ENCODE data around the gene RHBDF1.

Gene RHBDF1

DNA sequence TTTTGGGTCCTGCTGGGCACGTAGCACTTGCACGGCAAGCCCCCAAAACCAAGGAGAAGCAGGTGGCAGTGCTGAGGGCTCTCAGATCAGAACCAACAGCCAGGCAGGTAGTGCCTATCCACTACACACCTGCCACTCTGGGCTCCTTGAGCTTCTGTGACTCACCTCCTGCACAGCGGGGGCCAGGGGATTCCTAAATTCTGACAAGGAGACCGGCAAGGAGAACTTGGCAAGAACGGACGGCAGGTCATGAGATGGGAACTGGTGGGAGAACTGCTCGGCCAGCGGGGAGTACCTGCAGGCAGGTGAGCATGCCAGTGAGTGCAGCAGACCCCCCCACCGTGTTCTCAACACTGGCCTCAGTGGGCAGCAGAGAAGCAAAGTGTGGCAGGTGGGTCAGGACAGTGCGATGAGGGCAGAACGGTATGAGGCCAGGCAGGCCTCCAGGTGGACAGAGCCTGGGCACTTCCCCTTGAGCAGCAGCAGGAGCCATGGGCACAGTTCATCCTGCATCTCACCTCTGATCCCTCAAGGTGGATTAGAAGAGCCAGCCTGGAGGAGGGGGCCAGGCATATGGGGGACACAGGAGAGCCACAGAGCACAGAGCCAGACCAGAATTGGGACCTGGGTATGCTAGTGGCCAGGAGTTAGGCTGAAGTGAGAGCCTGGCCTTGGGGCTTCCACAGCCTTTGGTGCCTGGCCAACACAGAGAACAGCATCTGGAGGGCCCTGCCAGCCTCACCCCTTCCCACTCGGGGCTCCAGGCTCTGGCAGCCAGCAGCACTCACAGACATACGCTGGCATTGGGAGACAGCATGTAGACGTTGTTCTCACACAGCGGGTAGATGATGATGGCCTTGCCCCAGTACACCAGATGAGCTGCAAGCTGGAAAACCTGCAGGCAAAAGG is 20.3 kb upstream of the RHBDF1 start:
- no peak overlapping the region for H3K4me3 ChIP-seq (ENCODE audit: low read depth, low read length)

DNA sequence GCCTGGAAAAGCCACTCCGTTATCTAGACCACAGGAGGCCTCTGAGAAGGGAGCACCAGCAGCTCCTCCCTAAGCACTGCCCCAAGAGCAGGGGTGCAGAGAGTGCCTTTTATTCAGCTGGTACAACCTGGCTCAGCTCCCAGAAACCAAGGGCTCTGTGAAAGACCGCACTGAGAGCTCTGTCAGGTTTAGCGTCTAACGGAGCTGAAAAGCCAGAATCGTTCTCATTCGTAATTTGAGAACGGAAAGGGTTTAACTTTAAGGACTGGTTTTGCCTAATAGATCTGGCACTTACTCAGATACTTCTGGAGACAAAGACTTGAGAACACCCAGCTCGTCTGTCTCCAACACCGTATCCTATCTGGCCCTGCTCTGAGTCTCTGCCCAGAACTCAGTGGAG is 19.1 kb upstream of the RHBDF1 start:
- H3K4me3 ChIP-seq (ENCODE audit: low read depth, low read length) = no peak overlapping the region

DNA sequence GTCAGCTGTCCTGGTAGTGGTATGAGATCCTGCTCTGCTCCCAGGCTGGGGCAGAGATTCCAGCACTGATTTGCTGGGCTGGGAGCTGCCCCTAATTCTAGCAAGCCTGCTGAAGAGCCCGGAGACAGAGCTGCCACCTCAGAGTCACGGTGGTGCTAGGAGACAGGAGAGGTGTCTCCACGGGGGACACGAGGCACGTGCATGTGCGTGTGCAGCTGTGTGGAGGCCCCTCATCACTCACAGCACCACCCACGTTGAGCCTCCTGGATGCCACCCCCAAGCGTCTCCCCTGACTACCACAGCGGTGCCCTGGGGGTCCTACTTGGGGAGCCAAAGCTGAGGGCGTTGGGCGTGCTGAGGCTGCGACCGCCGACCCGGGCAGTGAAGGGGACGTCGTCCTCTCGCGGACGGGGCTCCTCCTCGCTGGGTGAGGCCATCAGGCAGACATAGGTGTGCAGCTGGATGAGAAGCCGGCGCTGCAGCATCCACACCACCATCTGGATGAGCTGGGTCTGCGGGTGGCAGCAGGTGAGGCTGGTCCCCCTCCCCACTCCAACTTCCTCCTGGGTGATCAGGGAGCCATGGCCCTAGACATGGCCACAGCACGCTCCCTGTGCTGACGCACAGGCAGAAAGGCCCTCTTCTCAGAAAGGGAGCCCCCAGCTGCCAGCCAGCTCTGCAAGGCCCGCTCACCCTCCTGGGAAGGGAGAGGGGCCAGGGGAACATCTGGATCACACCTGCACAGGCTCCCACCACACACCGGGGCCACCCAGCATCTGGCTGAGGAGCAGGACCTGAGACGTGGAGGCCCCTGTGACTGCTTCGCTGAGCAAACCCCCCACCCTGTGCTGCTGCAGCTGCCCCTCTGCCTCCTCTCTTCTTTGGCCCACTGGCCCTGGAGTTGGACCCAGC is 17.2 kb upstream of the RHBDF1 start:
- H3K4me3 ChIP-seq (ENCODE audit: low read depth, low read length) = no peak overlapping the region

DNA sequence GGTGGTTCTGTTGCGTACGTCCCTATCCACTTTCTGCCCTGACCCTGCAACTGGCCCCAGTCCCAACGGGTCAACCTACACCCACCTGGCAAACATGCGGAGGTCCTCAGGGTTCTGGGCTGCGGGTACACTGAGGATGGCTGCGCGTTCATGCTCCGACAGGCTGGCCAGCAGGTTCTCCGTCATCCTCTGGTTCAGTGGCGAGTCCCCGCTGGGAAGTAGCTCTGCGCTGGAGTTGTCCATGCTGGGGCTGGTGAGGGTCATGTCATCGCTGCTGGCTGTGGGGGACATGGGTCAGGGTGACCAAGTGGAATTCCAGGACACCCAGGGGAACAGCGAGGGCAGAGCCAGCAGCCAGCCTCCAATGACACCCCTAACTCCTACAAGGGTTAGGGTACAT is 16.2 kb upstream of the RHBDF1 start:
- H3K4me3 ChIP-seq (ENCODE audit: low read depth, low read length) = no peak overlapping the region

DNA sequence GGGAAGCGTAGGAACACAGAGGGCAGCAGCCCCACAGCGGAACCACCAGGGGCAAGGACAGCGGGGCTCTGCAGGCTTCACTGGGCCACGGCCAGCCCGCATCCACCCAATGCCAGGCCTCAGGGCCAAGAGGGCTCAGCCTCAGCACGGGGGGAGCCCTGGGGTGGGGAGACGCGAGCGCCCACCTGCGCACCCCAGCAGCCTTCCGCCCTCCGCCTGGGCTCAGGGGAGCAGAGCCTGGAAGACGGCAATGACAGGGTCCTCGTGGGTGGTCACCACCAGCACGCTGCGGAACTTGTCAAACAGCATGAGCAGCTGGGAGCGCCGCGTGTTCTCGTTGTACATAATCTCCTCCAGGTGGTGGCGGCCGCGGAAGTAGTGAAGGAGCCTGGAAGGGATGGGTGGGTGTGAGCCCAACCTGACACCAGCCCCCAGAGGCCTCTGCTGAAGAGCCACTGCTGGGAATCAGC is 14.1 kb upstream of the RHBDF1 start:
- H3K4me3 ChIP-seq (ENCODE audit: low read depth, low read length) = no peak overlapping the region

DNA sequence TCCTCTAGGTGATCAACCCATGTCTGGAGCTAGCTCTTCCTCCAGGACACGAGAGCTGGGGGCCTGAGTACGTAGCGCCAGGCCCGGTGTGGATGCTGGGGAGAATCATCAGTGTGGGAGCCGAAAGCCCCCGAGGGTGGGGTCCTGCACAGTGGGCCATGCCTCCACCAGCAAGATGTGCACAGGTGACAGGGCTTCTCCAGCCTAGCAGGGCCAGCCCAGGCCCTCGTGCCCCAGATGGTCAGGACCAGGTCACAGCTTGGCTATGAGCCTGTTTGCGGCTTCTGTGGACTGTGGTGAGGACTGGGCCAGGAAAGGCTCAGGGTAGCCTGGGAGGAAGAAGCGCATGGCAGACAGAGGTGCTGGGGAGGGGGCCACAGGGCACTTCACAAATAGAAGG is 13.4 kb upstream of the RHBDF1 start:
- no peak overlapping the region for H3K4me3 ChIP-seq (ENCODE audit: low read depth, low read length)

DNA sequence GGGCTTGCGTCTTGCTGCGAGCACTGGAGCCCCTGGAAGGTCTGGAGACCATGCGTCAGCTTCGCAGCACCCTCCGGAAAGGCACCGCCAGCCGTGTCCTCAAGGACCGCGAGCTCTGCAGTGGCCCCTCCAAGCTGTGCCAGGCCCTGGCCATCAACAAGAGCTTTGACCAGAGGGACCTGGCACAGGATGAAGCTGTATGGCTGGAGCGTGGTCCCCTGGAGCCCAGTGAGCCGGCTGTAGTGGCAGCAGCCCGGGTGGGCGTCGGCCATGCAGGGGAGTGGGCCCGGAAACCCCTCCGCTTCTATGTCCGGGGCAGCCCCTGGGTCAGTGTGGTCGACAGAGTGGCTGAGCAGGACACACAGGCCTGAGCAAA is 13.0 kb upstream of the RHBDF1 start:
- no peak overlapping the region for H3K4me3 ChIP-seq (ENCODE audit: low read depth, low read length)

DNA sequence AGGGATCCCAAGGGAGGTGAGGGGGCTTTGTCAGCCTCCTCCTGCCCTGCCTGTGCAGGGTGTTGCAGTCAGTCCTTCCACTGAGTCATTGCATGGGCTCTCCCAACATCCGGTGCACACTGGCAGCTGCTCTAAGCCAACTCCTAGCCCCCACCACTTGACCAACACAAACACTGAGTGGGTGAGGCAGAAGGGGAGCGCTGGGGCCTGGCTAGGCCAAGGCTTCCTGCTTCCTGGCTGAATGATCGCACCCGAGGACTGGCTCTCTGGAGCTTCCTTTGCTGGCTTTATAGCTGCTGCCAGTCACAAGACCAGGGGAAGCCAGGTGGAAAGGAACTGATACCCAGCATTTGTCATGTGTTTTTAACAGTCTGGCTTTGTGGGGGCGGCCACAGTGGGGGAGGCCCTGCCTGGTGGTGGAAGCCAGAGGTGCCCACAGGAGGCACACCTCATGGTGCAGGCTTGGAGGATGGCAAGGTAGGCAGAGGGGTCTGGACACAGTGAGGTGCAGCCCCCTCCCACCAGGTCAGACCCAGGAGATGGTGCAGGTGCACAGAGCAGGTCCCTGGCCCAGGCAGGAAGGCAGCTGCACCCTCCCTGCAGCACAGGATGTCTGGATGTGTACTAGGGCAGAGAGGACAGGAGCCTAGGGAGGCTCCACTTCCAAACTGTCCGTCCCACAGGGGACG is 12.4 kb upstream of the RHBDF1 start:
- H3K4me3 ChIP-seq (ENCODE audit: low read depth, low read length) = no peak overlapping the region

DNA sequence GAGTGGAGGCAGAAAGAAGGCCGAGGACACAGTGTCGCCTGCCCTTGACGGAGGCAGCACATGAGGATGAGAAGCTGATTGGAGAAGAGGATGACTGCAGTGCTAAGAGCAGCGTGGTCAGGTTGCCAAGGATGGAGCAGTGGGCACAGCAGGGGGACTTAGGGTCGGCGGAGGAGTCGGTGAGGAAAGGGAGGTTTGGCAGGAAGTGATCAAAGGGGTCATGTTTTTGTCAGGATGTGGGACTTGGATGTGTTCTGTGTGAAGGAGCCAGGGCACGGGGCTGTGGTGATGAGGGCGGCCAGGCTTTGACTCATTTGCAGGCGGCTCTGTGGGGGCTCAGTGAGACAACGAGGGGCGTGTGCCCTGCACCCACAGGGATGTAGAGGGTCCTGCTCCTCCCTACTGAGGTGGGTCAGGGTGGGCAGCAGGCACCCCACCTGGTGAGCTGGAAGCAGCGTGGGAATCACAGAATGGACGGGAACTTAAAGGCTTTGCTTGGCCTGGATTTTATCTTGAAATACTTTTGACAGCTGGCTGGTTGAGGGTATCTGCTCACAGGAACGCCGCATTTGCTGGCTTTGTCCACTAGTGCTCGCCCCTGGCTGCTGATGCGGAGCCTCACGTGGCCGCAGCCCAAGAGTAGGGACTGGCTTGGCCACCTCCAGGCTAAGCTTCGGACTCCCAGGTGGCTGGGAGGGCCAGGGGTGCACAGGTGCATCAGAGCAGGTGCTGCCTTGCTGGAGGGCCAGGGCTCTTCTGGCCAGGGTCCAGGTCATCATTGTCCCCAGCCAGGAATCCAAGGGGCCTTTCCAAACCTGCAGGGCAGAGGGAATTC is 11.6 kb upstream of the RHBDF1 start:
- H3K4me3 ChIP-seq (ENCODE audit: low read depth, low read length) = no peak overlapping the region

DNA sequence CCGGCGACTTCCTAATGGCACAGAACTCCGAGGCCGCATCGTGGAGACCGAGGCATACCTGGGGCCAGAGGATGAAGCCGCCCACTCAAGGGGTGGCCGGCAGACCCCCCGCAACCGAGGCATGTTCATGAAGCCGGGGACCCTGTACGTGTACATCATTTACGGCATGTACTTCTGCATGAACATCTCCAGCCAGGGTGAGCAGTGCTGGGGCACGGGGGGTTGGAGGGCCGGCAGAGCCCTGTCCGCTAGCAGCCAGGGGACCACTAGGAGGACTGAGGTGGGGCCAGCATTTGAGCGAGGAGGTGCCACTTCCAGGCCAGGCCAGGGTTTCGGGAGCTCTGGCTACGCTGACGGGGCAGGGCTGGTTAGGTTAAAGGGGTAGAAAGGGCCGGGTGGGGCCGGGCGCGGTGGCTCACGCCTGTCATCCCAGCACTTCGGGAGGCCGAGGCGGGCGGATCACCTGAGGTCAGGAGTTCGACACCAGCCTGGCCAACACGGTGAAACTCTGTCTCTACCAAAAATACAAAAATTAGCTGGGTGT is 10.7 kb upstream of the RHBDF1 start:
- H3K4me3 ChIP-seq (ENCODE audit: low read depth, low read length) = no peak overlapping the region

DNA sequence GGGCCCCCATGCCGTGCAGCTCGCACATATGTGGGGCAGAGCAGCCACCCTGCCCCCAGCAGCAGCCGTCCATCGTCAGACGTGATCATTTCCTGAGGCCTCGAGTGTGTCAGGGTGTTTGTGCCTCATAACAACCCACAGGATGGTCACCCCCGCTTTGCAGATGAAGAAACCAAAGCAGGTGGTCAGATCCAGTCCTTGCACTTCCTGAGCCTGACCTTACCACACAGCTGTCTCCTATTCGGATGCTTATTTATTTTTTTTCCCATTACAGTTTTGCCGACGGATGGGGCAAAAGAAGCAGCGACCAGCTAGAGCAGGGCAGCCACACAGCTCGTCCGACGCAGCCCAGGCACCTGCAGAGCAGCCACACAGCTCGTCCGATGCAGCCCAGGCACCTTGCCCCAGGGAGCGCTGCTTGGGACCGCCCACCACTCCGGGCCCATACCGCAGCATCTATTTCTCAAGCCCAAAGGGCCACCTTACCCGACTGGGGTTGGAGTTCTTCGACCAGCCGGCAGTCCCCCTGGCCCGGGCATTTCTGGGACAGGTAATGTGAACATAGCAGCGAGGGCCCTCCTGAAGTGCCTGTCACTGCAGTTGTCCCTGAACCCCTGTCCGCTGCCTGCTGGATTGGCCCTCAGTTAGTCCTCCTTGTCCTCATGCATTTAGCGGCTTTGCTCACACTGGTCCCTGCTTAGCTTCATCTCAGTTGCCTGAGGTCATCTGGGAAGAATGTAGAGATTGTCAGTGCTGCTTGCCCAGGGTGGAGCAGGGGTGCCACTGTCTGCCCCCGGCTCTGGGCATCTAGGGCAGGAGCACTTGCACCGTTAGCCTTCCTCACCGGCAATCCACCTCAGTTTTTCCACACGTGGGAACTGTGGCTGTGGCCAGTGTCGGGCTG is 7.0 kb upstream of the RHBDF1 start:
- H3K4me3 ChIP-seq (ENCODE audit: low read depth, low read length) = no peak overlapping the region

DNA sequence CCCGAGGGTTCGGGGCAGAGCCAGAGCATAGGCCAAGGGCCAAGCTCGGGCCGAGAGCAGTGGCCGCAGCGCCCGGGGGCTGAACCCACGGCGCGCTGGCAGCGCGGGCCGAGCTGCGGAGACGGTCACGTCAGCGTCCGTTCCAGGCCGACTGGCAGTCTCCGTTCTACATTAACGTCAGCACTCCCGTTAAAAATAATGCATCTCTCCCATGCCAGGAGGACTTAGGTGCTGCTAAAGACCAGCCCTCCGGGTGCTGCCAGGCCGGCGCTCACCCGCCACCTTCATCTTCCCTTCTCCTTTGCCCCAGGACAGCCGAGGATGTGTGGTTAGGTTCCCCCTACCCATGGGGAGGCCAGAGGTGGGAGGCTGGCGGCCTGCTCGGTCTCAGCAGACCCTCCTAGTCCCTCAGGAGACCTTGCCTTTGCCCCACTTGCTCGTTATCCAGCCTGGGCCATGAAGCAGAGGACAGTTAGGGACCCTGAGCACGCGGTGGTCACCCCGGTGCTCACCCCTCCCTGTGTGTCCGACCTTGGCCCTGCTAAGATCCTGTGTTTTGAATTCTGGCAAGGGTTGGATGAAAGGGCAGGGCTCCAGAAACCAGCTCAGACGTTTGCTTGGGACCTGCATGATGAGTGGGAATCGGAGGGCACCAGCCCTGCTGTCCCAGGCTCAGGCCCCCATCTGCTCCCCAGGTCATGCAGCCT is 6.2 kb upstream of the RHBDF1 start:
- peak overlapping the region; percentile 66 for H3K4me3 ChIP-seq (ENCODE audit: low read depth, low read length)

DNA sequence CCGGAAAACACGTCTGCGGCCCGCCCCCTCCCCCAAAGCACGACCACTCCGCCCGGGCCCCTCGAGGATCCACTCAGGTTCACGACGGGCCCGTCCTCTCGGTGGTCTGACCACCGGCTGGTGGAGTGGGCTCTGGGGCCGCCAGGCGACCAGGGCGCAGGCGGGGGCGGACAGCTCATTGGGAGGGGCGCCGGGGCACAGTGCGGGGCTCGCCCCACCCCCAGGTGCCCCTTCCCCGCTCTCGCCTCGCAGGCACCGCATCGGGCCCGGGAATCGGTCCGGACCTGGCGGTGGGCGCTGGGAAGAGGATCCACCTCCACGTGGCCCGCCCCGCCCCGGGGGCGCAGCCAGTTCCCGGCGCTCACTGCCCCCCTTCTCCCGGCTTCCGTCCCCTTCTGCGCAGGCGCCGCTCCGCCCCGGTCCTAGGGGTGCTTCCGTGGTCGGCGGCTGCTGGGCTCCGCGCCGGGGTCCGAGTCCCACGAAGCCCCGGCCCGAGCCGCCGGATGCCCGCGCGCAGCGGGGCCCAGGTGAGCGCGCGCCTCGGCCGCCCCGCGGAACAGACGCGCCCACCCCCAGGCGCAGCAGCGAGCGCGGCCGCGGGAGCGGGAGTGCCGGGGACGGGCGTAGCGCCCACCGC is 5.5 kb upstream of the RHBDF1 start, which contains the start of gene MPG:
TSS of gene MPG (plus strand) at position 419 of the 637 bp plus-strand sequence. CDS start at position 504, 85 bp downstream.
- peak within 1 kb of the TSS; percentile 66 for H3K4me3 ChIP-seq (ENCODE audit: low read depth, low read length)

DNA sequence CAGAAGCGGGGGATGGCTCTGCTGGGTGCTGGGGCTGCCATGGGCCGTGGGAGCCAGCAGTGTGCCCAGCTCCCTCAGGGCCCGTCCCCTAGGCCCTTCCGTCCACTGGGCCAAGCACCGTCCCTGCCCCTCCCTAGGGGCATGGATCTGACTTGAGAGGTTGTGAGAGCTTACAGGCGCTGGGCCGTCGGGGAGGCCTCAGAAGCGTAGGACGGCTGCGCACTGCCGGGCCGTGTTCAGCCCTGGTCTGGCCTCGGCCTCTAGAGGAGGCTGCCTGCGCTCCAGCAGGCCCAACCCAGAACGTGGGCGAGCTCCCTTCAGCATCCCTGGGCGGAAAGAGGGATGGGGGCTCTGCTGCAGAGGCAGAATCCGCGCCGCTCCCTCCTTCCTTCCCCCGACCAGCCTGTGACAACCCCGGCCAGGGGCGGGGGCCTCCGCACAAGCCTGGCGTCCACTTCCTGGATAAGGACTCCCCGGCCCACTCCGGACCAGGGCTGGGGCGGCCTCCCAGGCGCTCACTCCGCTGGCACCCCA is 4.9 kb upstream of the RHBDF1 start:
- H3K4me3 ChIP-seq (ENCODE audit: low read depth, low read length) = peak overlapping the region; percentile 66

DNA sequence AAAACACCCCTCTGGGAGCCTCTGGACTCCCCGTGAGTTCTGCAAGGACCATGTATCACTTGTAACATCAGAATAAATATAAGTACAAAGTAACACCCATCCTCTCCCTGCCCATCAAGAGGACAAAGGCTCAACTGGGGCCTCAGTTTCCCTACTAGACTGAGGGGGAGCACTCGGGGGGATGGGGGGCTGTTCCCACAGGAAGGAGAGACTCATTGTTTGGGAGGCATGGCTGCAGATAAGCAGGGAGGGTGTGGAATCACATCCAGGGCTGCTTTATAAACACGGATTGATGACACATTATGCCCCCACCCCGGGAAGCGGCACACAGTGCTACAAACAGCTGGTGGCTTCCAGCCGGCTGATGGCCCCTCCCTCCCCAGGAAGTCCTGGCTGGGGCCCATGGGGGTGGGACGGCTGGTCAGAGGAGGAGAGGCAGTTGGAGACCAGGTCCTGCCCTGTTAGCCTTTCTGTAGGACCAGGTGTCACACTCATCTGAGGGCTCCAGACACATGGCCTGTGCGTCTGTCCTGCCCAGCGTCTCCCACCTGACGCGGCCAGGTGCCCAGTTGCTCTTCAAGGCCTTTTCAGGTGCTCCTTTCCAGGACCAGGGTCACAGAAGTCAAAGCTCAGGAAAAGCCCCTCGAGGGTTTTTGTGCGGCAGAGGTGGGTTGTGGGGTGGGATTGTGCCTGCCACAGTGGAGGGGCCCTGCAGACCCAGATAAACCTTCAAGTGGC is 4.3 kb upstream of the RHBDF1 start:
- no peak overlapping the region for H3K4me3 ChIP-seq (ENCODE audit: low read depth, low read length)

DNA sequence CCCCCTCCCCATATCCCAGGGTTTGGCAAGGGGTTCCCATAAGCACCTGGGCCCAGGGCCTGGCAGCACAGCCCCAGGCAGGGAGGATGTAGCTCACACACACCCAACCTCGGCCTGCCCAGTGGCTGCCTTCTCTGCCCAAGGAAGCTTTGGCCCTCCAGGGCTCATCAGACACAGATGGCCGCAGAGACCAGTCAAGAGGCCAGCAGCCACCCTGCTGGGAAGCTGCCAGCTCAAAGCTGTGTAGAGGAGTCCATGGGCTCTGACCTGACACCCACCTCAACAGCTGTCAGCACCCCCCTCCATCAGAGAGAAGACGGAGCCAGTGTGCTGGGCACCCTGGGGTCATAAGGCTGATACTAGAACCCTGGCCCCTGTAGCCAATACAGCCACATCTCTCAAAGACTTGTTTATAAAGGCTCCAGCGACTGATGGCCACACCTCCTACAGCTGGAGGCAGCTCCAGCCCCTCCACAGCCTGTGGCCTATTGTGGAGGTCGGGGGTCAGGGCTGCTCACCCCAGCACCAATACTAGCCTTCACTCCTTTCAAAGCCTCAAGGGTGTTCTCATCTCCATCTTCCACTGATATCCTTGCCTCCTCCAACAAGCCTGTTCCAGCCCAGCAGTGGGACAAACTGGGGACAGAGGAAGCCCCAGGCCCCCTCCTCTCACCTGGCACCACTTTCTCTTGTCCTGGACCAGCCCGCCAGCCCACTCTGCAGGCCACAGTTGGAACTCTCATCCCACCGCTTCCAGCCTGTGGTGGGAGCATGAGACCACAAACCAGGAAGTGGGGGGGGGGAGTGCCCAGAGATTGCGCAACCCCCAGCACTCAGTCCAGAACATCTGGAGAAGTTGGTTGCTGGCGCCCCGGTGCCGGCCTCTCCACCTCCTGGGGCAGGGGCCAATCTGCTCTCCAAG is 3.4 kb upstream of the RHBDF1 start:
- no peak overlapping the region for H3K4me3 ChIP-seq (ENCODE audit: low read depth, low read length)
